ENCODE data around the gene AMBRA1. TPM values are rescaled to one million over a fixed set of nuclear protein-coding genes. Genes with fewer than 3 reads are reported as not detected.

Gene AMBRA1
- total RNA-seq, 1 donor from 2014 or later, result 11.3 TPM

DNA sequence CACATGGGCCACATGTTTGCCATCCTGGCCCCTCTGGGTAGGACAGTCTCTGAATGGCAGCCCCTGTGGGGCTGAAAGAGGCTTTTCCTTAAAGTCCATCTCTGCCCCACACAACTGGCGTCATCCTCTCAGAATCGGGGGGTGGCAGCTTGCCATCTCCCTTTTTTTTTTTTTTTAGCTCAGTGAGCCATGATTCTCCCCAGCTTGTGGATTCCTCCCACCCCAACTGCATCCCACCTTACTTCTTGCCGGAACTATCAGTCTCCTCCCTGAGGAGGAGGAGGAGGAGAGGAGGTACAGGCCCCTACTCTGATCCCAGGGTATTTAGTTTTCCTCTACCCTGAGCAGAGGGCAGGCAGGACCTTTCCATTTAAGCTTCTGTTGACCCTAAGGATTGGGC lies 243.1 kb downstream of the AMBRA1 start:
- TF ChIP-seq, protein P1, sequence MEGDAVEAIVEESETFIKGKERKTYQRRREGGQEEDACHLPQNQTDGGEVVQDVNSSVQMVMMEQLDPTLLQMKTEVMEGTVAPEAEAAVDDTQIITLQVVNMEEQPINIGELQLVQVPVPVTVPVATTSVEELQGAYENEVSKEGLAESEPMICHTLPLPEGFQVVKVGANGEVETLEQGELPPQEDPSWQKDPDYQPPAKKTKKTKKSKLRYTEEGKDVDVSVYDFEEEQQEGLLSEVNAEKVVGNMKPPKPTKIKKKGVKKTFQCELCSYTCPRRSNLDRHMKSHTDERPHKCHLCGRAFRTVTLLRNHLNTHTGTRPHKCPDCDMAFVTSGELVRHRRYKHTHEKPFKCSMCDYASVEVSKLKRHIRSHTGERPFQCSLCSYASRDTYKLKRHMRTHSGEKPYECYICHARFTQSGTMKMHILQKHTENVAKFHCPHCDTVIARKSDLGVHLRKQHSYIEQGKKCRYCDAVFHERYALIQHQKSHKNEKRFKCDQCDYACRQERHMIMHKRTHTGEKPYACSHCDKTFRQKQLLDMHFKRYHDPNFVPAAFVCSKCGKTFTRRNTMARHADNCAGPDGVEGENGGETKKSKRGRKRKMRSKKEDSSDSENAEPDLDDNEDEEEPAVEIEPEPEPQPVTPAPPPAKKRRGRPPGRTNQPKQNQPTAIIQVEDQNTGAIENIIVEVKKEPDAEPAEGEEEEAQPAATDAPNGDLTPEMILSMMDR (IDR thresholded peaks at IDR 0.05; ENCODE audit: insufficient read depth, low read length, severe bottlenecking), result no peak
- DNase-seq (ENCODE audit: low read depth) (no peak), FAIRE-seq (no peak)
- H3K36me3 ChIP-seq (ENCODE audit: control insufficient read depth, insufficient read depth, low read length), result peaks cover 1% of the 10 kb centered on the region
- no peak overlapping the region for H3K4me3 ChIP-seq (ENCODE audit: low read depth, low read length)
- H3K27me3 ChIP-seq (ENCODE audit: control insufficient read depth, insufficient read depth, low read length), result no peaks in the 10 kb centered on the region

DNA sequence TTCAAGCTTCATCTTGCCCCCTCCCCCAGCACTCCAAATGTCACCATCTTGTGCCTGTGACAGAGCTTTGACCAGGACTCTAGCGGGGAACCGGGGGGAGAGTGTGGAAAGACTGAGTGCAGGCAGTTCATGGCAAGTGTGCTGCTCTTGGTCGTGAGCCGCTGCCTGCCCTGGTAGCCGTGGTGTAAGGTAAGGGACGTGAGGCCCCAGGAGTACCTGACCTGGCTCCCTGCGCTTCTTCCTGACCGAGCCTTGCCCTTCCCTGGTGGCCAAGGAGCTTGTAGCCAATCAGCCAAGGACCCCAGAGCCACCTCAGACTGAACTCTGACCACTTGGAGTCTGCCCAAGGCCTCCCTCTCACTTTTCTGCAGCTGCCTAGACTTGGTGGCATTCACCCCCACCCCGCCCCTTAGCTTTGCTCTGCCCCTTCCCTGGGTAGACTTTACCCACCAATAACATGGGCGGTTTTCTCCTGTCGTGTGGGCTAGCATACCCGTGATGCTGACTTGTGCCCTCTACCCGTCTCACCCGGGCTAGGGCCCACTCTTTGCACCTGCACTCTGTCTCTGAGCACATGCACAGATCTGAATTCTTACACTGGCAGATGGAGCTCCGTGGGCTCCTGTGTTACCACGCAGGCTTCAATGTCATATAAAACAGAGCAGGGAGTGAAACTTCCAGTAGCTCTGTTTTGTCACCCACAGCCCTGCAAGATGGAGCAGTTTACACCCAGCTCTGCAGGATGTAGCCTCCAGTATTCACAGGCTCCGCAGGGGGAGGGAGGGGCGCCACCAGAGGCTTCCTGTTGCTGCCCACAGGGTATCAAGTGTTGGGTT lies 245.0 kb downstream of the AMBRA1 start:
- H3K27me3 ChIP-seq (ENCODE audit: control insufficient read depth, insufficient read depth, low read length), result no peaks in the 10 kb centered on the region
- no peak for DNase-seq (ENCODE audit: low read depth)
- TF ChIP-seq, protein P1 (IDR thresholded peaks at IDR 0.05; ENCODE audit: insufficient read depth, low read length, severe bottlenecking), result no peak
- H3K36me3 ChIP-seq (ENCODE audit: control insufficient read depth, insufficient read depth, low read length), result peaks cover 1% of the 10 kb centered on the region
- H3K4me3 ChIP-seq (ENCODE audit: low read depth, low read length), result peak overlapping the region; percentile 82
- no peak for FAIRE-seq

DNA sequence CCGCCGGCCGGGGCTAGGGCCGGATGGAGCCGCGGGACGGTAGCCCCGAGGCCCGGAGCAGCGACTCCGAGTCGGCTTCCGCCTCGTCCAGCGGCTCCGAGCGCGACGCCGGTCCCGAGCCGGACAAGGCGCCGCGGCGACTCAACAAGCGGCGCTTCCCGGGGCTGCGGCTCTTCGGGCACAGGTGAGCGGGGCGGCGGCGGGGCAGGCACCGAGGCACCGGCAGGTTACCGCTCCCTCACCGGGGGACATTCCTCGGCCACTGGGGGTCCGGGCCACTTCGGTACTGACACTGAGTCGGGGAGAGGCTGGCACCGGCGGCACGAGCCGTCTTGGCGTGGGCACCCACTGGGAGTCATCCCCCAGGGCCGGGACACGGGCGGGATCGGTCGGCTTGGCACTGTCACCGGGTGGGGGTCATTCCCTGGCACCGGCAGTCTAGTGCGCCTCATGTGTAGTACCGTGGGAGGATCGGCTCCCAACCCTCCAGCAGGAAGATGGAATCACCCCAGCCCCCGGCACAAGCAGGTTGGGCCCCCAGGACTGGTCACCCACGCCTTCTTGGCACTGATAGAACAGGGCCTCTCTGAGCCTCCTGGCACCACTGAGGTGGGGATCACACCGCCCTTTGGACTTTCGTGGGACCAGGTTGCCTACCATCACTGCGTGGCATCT lies 246.0 kb downstream of the AMBRA1 start:
- TF ChIP-seq, protein P1 (IDR thresholded peaks at IDR 0.05; ENCODE audit: insufficient read depth, low read length, severe bottlenecking), result no peak
- H3K4me3 ChIP-seq (ENCODE audit: low read depth, low read length), result peak overlapping the region; percentile 82
- peaks cover 1% of the 10 kb centered on the region for H3K36me3 ChIP-seq (ENCODE audit: control insufficient read depth, insufficient read depth, low read length)
- no peak for FAIRE-seq
- no peak for DNase-seq (ENCODE audit: low read depth)
- H3K27me3 ChIP-seq (ENCODE audit: control insufficient read depth, insufficient read depth, low read length), result no peaks in the 10 kb centered on the region

DNA sequence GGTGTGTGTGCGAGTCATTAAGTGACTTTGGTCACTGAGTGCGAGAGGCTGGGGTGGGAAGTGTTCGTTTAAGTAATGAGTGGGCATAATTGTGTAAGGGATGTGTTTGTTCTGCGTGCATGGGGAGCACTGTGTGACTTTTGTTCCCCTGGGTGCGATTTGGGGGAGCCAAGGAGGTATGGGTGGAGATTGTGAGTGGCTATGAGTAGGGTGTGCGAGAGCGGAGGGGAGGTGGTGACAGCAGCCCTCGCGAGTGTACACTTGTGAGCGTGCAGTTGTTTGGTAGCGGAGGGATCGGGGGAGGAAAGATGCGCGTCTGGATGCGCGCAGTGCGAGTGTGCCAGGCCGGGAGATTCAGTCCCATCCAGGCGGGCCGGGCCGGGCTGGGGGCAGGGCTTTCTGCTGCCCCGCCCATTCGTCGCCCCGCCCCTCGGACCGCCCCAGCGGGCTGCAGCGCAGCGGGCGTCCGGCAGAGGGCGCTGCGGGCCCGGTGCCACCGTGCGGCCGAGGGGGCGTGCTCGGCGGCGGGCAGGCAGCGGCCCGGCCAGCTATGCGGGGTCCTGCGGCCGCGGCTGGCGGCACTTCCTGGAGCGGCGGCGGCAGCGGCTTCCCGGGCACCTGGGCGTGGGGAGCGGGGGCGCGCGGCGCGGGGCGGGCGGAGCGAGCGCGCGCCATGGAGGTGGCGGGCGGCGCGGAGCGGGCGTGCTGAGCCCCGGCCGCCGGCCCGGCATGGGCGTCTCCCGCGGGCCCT lies 246.8 kb downstream of the AMBRA1 start, which contains the start of gene DGKZ:
DGKZ (plus strand) TSS at position 578 of the 751 bp plus-strand sequence. CDS start 197 bp downstream, outside the sequence.
- TF ChIP-seq, protein P1 (IDR thresholded peaks at IDR 0.05; ENCODE audit: insufficient read depth, low read length, severe bottlenecking), result peak; percentile 59
- H3K27me3 ChIP-seq (ENCODE audit: control insufficient read depth, insufficient read depth, low read length), result no peaks in the 10 kb centered on the region
- no peak for FAIRE-seq
- peaks cover 1% of the 10 kb centered on the region for H3K36me3 ChIP-seq (ENCODE audit: control insufficient read depth, insufficient read depth, low read length)
- peak; percentile 60 for DNase-seq (ENCODE audit: low read depth)
- peak within 1 kb of the TSS; percentile 82 for H3K4me3 ChIP-seq (ENCODE audit: low read depth, low read length)

Other genes with a start within 250 kb of the AMBRA1 start
- 30.5 and 35.2 TPM in 2 replicates for gene DGKZ, start 246.6 kb downstream of the AMBRA1 start, total RNA-seq
- 10.2 and 11.6 TPM in 2 replicates for gene MDK, start 212.4 kb downstream of the AMBRA1 start, total RNA-seq
- gene CHRM4, start 202.2 kb downstream of the AMBRA1 start, total RNA-seq, result not detected in 2 replicates
- gene HARBI1, start 23.2 kb upstream of the AMBRA1 start, total RNA-seq, result 8.4 and 10.4 TPM in 2 replicates
- 36.9 and 63.5 TPM in 2 replicates for gene ATG13, start 23.5 kb upstream of the AMBRA1 start, total RNA-seq
- gene ARHGAP1, start 106.6 kb upstream of the AMBRA1 start, total RNA-seq, result 15.5 and 19.6 TPM in 2 replicates
- 7.6 and 8.2 TPM in 2 replicates for gene ZNF408, start 107.0 kb upstream of the AMBRA1 start, total RNA-seq
- gene F2, start 125.2 kb upstream of the AMBRA1 start, total RNA-seq, result 0.26 and 0.38 TPM in 2 replicates